Renal cortex interstitium (tissue), 11 donors: Measurements from ENCODE around the gene MSMB. TPM values are rescaled to one million over a fixed set of nuclear protein-coding genes. Genes with fewer than 3 reads are reported as not detected.

Source experiments
- DNase-seq, 11 donors: peaks; one replicate each; pipeline ENCODE4 v3.0.0-alpha.2; 2013; ENCODE audit warnings: low read depth in 9 of 11, low spot score in 4 of 11; ENCODE audit errors: extremely low read depth in 1 of 11
- polyA plus RNA-seq, 3 donors: library from polyadenylated mRNA; unstranded; fragments of 120-200 nt; gene quantifications; one replicate each; pipeline ENCODE4 v1.2.1, GENCODE V29; 2013; ENCODE audit not compliant: insufficient read length in 3 of 3

Gene MSMB
- polyA plus RNA-seq, 3 donors: not detected

GRCh38 chr10:46048152-46048551 lies 2.1 kb upstream of the MSMB start:
- no peak for DNase-seq

GRCh38 chr10:46042527-46042926 lies 3.5 kb downstream of the MSMB start:
- DNase-seq: no peak

- DNase-seq: no peak
Measured at GRCh38 chr10:46040004-46040403, 6.1 kb downstream of the MSMB start.

GRCh38 chr10:46037107-46037825 lies 8.8 kb downstream of the MSMB start:
- peak in 6 of 11 donors; percentile 25 to 77 (median 60) for DNase-seq

GRCh38 chr10:46035923-46036849 lies 9.9 kb downstream of the MSMB start:
- no peak for DNase-seq

- DNase-seq: no peak
Measured at GRCh38 chr10:46033602-46034011, 12.5 kb downstream of the MSMB start.

GRCh38 chr10:46031648-46032532 lies 14.2 kb downstream of the MSMB start:
- DNase-seq: no peak

GRCh38 chr10:46030091-46030937 lies 15.8 kb downstream of the MSMB start, which contains the start of gene NCOA4:
NCOA4 (minus strand) TSS chr10:46030623; CDS start chr10:46016680, 13,943 bp downstream.
- DNase-seq: peak; percentile 95 to 98 (median 97)

- DNase-seq: no peak
Measured at GRCh38 chr10:46029461-46030030, 16.5 kb downstream of the MSMB start.

GRCh38 chr10:46028584-46029460 lies 17.2 kb downstream of the MSMB start:
- DNase-seq: peak in 2 of 11 donors; percentile 46 to 57

GRCh38 chr10:46026106-46026505 lies 20.0 kb downstream of the MSMB start:
- DNase-seq: no peak

GRCh38 chr10:46025406-46025805 lies 20.7 kb downstream of the MSMB start:
- DNase-seq: no peak

- no peak for DNase-seq
Measured at GRCh38 chr10:46024948-46025347, 21.1 kb downstream of the MSMB start.

GRCh38 chr10:46022978-46023702 lies 22.9 kb downstream of the MSMB start:
- peak in 10 of 11 donors; percentile 51 to 80 (median 72) for DNase-seq

GRCh38 chr10:46020344-46020657 lies 25.8 kb downstream of the MSMB start:
- no peak for DNase-seq

- no peak for DNase-seq
Measured at GRCh38 chr10:46019569-46020343, 26.3 kb downstream of the MSMB start.
